Ovary (tissue), 9 donors: ENCODE results near the gene SLC9A3. TPM values are rescaled to one million over a fixed set of nuclear protein-coding genes. Genes with fewer than 3 reads are reported as not detected.
A peak's percentile ranks its signal among the peaks of the same experiment; 100 is the strongest.

Experiments
- DNase-seq, 5 donors: peaks; one replicate each; pipeline ENCODE4 v3.0.0-alpha.2; 2019 to 2020
- H3K27ac ChIP-seq, 2 donors: fragments of 200-600 bp; one replicate each; pipeline versions ENCODE4 v1.5.1 to v1.8.0; 2019 to 2022
- H3K27me3 ChIP-seq: fragments of 200-600 bp; one replicate; pipeline ENCODE4 v1.8.0; 2022
- H3K36me3 ChIP-seq: fragments of 200-600 bp; sonication (generic); one replicate; pipeline ENCODE4 v1.5.1; 2019
- H3K4me1 ChIP-seq: one replicate; pipeline ENCODE4 v1.8.1; 2013; ENCODE audit warnings: mild to moderate bottlenecking, moderate library complexity; ENCODE audit not compliant: insufficient read depth
- H3K4me3 ChIP-seq: fragments of 200-600 bp; sonication (generic); one replicate; pipeline ENCODE4 v1.5.1; 2017
- H3K9me3 ChIP-seq, 2 donors: fragments of 200-600 bp in 1 of 2; sonication (generic) in 1 of 2; one replicate each; pipeline versions ENCODE4 v1.5.1 to v1.8.1; 2013 to 2019; ENCODE audit warnings: mild to moderate bottlenecking in 1 of 2, moderate library complexity in 1 of 2
- CTCF ChIP-seq, 3 donors: fragments of 450-650 bp in 2 of 3; fragments of 200-600 bp in 1 of 3; IDR thresholded peaks; one replicate each; pipeline versions ENCODE4 v1.5.1 to v1.8.0; 2016 to 2022; ENCODE audit warnings: antibody characterized with exemption in 3 of 3, mild to moderate bottlenecking in 1 of 3
- EP300 ChIP-seq: sonication (generic); formaldehyde crosslinking; IDR thresholded peaks from one replicate; pipeline ENCODE4 v1.6.1; 2017; ENCODE audit warnings: antibody characterized with exemption
- POLR2A ChIP-seq: fragments of 450-650 bp; IDR thresholded peaks from one replicate; pipeline ENCODE4 v1.6.1; 2017; ENCODE audit warnings: antibody characterized with exemption, mild to moderate bottlenecking, moderate library complexity
- WGBS, 3 donors: extraction: QIAGEN DNeasy Blood & Tissue Kit in 1 of 3; methylation state at CpG; one replicate each; pipeline versions ENCODE4 v1.1.5 to v1.1.7; 2013 to 2017; 5-methylcytosine and 5-hydroxymethylcytosine counted together
- intact Hi-C, 4 donors: fragments of 100-400 bp; cut with DNase I; formaldehyde crosslinking; loops; one replicate each; pipeline versions ENCODE4 v1.11.0 to v1.15.1; 2022 to 2023
- polyA plus RNA-seq, 2 donors: library from polyadenylated mRNA; stranded (reverse); fragments of 200-250 nt in 1 of 2; fragments of 350-450 nt in 1 of 2; fragmentation: Illumina TruSeq in 1 of 2; extraction: RNeasy Lipid Tissue Mini Kit (QIAGEN cat#74804) in 1 of 2; gene quantifications; one replicate each; pipeline ENCODE4 v1.2.3, GENCODE V29; 2013 to 2014
- total RNA-seq, 7 donors: library from RNA; depleted of rRNA in 2 of 7; stranded (reverse); fragments of >200 nt in 2 of 7; fragmentation: NEBNext Ultra II Directional in 3 of 7; extraction: Animal tissue kit (Norgen Biotek cat#: 25700) in 3 of 7; gene quantifications; one replicate each; pipeline versions ENCODE4 v1.1.0 to v1.2.4, GENCODE V29; 2016 to 2023
- donor health status: DM: no; HTN: no; CAD: no; lungs with moderate emphysema.
- donor health status: DM: no; HTN: no; CAD: no.
- donor health status: Bipolar disorder and iron deficiency.
- donor health status: DM: yes; HTN: yes; CAD: no.
- donor health status: DM: no; HTN: no; CAD: no.
- donor health status: DM: yes; HTN: yes; CAD: no.

SLC9A3 gene
- total and polyA plus RNA-seq, 9 donors, result 1.2 to 3.6 (median 1.9) TPM

GRCh38 chr5:430214-430925 is 93.9 kb downstream of the SLC9A3 start:
- no peak for DNase-seq
- no peaks in the 10 kb centered on the region for H3K9me3 ChIP-seq

GRCh38 chr5:429453-430188 is 94.6 kb downstream of the SLC9A3 start:
- Histone ChIP-seq H3K4me1 (peaks cover 4% of the 10 kb centered on the region), H3K27ac (no peak overlapping the region), H3K27me3 (no peaks in the 10 kb centered on the region), H3K4me3 (no peak overlapping the region), H3K36me3 (no peaks in the 10 kb centered on the region), H3K9me3 (no peaks in the 10 kb centered on the region)
- no peak for TF ChIP-seq EP300
- TF ChIP-seq CTCF (IDR thresholded peaks at IDR 0.05), result no peak
- peak in 4 of 5 donors; percentile 50 to 76 (median 70) for DNase-seq
- intact Hi-C loops, result no loop called here
- 35 to 44% (median 41%) methylated on average over 33 to 35 of the region's 35 CpGs for WGBS, 3 donors

More at GRCh38 chr5:430214-430925, 93.9 kb downstream of the SLC9A3 start:
- no peak overlapping the region for H3K4me3 ChIP-seq
- peaks cover 4% of the 10 kb centered on the region for H3K4me1 ChIP-seq
- no peak for TF ChIP-seq CTCF (IDR thresholded peaks at IDR 0.05)
- TF ChIP-seq POLR2A, result no peak
- TF ChIP-seq EP300, result no peak
- no peaks in the 10 kb centered on the region for H3K27me3 ChIP-seq
- intact Hi-C loops, result no loop called here
- H3K36me3 ChIP-seq, result no peaks in the 10 kb centered on the region
- no peak overlapping the region for H3K27ac ChIP-seq
- WGBS, 3 donors, result 64 to 78% (median 76%) methylated on average over 25 of the region's 25 CpGs

- TF ChIP-seq CTCF (IDR thresholded peaks at IDR 0.05), result no peak
- no peak for TF ChIP-seq POLR2A
- no peak for TF ChIP-seq EP300
- H3K27ac ChIP-seq, result no peak overlapping the region
- peaks cover 4% of the 10 kb centered on the region for H3K4me1 ChIP-seq
- no peaks in the 10 kb centered on the region for H3K27me3 ChIP-seq
- intact Hi-C loops, result no loop called here
- no peak overlapping the region for H3K4me3 ChIP-seq
- DNase-seq, result peak in 1 of 5 donors; percentile 9
- H3K9me3 ChIP-seq, result no peaks in the 10 kb centered on the region
- H3K36me3 ChIP-seq, result no peaks in the 10 kb centered on the region
- 89 to 93% (median 90%) methylated on average over 22 of the region's 22 CpGs for WGBS, 3 donors
Observed at GRCh38 chr5:428754-429452, 95.3 kb downstream of the SLC9A3 start.

GRCh38 chr5:428219-428618 is 96.0 kb downstream of the SLC9A3 start:
- DNase-seq, result no peak
- H3K27me3 ChIP-seq, result no peaks in the 10 kb centered on the region
- peaks cover 4% of the 10 kb centered on the region for H3K4me1 ChIP-seq
- TF ChIP-seq EP300, result no peak
- TF ChIP-seq POLR2A, result no peak
- TF ChIP-seq CTCF (IDR thresholded peaks at IDR 0.05), result no peak
- H3K9me3 ChIP-seq, result no peaks in the 10 kb centered on the region
- WGBS, 3 donors, result 90 to 94% (median 91%) methylated on average over 11 of the region's 11 CpGs
- no peaks in the 10 kb centered on the region for H3K36me3 ChIP-seq
- no peak overlapping the region for H3K27ac ChIP-seq
- intact Hi-C loops, result no loop called here
- H3K4me3 ChIP-seq, result no peak overlapping the region
